Kasumi-1 (cell line): Measurements from ENCODE around the gene YAF2.
A peak's percentile ranks its signal among the peaks of the same experiment; 100 is the strongest.

Experiments
- DNase-seq, 2 experiments: peaks; one replicate each; lab custom pipeline; 2025; lab: John Stamatoyannopoulos, UW

The YAF2 gene

DNA sequence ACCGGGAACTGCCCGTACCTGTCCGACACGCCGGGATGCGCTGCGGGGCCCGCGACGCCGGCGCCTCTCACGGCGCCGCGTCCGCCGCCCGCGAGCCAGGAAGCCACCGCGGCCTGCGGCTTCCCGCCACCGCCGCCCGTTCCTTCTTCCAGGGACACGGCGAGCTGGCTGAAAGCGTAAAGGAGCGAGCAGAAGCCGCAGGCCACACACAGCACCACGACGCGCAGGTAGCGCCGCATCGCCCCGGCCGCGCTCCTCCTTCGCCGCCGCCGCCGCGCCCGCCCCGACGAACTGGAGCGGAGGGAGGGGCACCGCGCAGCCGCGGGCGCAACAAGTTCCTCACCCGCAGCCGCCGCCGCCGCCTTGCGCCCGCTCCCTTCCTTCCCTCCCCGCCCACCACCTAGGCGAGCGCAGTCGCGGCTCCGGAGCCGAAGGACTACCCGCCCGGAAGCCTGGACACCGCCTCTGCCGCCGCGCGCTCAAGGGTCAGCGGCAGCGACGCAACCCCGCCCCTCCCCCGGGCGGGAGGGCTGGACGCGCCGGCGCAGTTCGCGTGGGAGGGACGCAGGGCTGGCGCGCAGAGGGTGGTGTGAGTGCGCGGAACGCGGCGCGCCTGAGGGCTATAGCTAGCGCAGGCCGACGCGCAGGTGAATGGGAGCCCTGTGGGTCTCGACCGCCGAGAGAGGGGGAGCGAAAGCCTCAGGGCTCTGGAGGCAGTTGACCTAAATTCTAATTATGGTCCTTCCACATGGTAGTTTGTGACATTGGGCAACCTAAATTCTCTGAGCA is 93.4 kb downstream of the YAF2 start, which contains the start of gene GXYLT1:
Gene GXYLT1, minus strand, starts transcription at position 467 of the 789 bp plus-strand sequence. Its CDS starts 228 bp downstream, at position 239.
- peak; percentile 72 for DNase-seq

DNA sequence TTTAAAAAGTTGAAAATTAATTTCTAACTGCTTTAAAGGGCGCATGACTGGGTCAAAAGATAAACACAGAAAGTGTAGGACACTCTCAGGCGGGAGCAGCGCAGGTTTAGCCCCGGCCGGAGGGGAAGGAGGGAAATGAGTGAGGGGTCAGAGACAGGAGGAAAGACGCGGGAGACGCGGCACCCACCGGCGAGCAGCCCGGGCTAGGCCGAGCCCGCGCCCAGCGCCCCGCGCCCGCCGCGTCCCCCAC is 94.0 kb downstream of the YAF2 start:
- DNase-seq = no peak

DNA sequence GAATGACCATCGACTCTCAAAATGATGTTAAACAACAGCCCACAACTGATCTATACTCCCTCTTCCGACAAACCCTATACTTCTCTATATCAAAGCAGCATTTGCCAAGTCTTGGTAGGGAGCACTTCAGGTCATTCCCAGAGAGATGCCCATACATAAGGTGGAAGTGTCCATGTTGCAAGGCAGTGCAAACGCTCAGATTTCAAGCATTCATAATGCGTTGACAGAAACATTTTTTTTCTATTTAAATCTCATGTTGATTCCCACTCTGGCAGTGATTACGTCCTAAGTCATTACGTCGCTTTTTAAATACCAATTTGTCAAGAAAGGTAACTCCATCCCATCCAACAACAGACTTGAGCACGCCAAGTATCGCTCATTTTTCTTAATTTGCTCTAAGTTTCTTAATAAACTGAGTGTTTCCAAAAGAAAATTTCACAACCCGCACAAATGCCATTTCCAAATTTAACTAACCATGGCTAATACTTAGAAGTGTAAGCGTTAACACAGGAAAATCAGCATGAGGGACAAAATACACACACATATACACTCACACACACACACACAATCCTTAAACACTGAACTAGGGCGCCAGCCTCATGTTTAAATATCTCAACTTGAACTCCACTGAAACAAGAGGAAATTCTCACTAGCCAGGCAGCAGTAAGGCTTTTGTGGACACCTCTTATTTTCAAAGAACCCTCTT is 94.4 kb downstream of the YAF2 start:
- peak; percentile 20 to 36 for DNase-seq

DNA sequence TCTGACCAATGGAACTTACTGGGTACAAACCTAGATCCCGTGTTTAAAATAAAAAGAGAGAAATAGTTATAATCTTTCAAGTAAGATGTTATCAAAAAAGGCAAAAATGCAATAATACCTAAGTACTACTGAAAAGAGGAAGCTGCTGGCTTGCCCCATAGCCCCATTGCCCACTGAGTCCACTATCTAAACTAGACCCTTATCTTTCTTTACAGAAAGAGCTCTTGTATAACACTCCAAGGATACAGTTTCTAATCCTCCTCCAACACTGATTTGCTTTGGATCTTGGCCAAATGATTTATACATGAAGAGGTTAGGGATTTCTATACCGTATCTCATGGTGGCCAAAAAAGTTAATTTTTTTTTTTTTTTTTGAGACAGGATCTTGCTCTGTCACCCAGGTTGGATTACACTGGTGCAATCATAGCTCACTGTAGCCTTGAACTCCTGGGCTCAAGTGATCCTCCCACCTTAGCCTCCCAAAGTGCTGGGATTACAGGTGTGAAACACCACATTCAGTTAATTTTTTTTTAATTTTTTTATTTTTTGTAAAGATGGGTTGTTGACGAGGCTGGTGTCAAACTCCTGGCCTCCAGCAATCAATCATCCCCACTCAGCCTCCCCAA is 96.0 kb downstream of the YAF2 start:
- peak in 1 of 2 experiments; percentile 12 for DNase-seq

DNA sequence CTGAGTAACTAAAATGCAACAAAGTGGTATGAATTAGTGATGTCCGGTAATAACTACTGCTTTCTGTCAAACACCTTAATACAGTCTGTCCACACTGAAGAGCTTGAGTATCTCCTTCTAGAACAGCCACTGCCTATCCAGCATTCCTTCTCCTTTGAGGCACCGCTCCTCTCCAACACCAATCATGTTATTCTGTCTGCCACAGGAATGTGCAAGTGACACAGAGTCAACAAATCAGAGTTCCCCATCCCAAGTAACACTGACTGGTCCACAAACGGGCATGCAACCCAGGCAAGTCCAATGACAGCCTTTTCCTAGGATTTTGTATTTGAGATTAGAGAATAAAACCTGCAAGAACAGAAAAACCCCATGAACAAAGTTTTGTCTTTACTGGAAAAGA is 97.1 kb downstream of the YAF2 start:
- DNase-seq = no peak

DNA sequence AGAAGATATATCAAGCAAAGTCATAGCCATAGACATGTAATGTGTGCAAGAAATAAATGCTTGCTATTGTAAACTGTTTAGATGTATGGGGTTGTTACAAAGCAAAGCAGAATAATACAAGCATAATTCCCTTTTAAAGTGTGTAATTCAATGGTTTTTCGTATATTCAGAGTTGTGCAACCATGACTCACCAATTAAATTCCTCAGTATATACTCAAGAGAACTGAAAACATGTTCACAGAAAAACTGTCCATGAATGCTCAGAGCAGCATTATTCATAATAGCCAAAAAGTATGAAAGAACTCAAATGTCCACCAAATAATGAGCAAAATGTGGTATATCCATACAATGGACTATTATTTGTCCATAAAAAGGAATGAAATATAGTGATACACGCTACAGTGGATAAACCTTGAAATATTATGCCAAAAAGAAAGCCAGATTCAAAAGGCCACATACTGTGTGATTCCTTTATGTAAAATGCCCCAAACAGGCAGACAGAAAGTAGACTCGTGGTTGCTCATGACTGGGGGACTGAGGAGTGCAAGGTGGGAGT is 102.7 kb downstream of the YAF2 start:
- DNase-seq = no peak

DNA sequence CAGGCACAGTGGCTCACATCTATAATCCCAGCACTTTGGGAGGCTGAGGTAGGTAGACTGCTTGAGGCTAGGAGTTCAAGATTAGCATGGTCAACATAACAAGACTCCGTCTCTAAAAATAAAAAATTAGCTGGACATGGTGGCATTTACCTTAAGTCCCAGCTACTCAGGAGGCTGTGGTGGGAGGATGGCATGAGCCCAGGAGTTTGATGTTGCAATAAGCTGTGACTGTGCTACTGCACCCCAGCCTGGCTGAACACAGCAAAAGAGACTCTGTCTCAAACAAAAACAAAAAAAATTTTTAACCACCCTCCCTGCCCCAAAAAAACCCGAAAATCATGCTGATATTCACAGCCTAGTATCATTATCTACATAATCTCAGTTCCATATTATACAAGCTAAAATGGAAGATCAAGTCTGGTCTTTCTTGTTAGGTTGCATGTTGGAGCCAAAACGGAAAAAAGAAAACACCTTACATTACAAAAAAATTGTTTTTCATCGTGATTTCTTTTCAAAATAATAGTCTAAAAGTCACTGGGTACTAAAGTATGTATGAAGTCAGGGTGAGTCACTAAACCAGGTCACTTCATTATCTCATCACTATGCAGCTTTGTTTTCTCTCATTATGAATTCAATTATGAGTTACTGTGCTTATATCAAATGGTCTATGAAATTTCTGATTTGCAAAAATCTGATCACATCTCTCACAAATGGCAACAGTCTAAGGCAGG is 107.2 kb downstream of the YAF2 start:
- DNase-seq = no peak

DNA sequence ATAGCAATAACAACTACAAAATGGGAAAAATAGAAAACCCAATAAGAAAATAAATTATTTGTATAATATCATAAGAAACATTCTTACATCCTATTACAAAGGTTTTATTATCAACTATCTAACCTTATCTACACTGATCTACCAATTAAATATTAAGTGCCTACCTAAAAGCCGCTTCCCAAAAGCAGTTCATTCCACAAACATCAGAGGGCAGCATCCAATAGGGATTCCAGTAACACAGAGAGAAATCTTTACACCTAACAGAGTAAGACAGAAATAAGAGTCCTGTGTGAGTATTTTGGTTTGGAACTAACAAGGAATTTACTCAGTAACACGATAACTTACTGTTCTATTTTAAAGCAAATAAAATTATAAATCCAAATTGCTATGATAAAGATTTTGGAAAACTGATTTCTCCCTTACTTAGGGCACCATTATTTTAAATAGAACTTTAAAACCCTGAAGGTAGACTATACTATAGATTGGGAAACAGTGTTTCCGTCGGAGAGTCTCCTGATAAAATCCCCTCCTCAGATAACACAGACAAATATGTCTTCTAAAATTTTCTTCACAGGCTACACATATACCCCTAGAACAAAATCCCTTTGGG is 108.3 kb downstream of the YAF2 start:
- DNase-seq = peak; percentile 78 to 88

DNA sequence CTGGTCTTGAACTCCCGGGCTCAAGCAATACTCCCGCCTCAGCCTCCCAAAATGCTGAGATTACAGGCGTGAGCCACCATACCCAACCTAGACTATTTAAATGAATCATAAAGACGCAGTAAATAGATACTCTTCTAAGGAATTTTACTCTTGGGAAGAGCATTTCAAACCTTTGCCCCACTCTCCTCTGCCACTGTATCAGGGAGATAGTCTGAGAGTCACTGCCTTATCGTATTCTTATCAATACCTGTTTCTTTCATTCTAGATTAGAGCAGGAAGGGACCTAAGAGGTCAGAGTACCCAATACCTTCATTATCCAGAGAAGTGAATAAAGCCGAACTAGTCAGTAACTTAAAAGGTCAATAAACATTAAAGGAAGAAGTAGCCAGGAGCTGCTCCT is 109.2 kb downstream of the YAF2 start:
- no peak for DNase-seq

DNA sequence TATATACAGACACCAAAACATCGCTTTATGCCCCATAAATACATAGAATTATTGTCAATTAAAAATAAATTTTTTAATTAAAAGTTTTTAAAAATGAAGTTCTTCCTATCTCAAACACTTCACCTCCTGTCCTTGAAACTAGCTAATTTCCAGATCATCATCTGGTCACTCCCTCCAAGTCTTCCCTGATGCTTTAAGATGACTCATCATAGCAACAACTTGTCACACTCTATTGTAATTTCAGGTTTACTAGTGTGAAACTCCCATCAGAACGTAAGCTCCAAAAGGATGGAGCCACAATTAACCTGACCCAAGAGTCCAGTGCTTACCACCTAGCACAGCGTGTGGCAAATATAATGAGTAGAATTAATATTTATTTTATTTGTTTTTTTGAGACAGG is 109.7 kb downstream of the YAF2 start:
- DNase-seq = no peak

DNA sequence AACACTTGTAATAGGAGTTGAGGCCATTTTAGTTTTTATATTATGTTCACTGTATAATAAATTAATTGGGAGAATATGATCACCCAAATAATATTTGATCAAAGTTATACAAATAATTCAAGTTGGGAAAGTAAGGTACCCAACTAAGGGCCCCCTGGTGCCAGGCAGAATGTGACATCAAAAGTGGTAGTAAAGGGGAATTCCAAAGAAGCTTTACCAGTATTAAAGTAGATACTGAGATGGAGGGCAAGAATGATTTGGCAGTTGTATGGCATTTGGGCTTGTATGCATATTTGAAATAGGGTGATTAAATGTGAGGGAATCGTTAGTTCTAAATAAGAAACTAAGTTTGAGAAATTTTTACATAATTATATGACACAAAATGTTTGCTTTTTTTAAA is 111.1 kb downstream of the YAF2 start:
- DNase-seq = no peak

DNA sequence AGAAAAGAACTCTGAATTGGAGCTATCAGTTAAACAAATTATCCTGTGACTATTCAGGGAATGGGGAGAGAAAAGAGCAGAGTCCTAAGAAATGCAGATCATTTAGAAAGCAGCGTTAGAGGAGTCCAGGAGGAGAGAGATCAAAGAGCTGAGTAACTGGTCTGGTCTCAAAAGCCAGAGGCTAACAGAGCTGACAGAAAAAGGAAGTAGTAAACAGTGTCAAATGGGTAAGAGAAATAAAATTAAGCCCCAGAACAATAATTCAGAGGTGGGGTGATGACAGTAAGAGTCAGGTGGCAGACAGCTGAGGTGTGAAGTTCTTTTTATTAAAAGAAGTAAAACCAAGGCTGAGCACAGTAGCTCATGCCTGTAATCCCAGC is 112.7 kb downstream of the YAF2 start:
- DNase-seq = peak; percentile 33 to 58

DNA sequence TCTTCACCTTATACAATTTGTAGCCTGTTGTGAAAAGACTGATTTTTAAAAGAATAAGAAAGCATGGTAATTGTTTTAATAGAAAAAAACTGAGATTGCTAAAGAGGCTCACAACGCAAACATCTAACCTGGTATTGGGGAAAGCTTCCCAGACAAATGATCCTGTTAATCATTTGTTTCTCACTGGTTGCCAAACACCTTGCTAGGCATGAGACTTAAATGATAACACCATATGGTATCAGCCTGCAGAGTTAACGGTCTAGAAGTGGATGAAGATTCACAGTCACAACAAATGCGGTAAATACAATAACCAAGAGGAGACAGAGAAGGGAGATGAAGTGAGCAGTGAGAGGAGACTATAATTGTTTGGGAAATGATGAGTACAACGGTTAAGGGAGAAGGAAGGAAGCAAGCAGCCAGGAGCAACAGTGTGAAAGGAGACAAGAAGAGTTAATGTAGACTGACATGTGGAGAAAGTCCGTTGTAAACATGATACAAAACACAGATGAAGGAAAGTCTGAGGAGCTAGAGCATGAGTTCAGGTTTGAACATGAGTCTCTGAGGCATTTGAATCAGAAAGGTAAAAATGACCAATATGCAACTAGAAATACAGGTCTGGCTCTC is 113.2 kb downstream of the YAF2 start:
- peak; percentile 16 to 22 for DNase-seq

DNA sequence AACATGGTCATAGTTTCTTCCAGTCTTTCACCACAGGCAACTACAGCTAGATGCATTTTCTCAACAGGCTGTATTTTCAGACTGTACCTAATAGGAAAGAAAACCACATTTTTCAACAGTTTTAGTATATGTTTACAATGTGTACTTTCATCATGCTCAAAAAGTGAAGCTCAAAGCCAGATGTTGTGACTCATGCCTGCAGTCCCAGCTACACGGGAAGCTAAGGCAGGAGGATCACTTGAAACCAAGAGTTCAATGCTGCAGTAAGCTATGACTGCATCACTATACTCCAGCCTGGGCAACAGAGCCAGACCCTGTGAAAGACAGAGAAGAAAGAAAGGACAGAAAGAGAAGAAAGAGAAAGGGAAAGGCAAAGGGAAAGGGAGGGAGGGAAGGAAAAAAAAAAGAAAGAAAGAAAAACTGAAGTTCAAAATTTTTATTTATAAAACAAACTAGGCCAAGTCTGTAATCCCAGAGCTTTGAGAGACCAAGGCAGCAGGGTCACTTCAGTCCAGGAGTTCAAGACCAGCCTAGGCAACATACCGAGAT is 118.9 kb downstream of the YAF2 start:
- no peak for DNase-seq

DNA sequence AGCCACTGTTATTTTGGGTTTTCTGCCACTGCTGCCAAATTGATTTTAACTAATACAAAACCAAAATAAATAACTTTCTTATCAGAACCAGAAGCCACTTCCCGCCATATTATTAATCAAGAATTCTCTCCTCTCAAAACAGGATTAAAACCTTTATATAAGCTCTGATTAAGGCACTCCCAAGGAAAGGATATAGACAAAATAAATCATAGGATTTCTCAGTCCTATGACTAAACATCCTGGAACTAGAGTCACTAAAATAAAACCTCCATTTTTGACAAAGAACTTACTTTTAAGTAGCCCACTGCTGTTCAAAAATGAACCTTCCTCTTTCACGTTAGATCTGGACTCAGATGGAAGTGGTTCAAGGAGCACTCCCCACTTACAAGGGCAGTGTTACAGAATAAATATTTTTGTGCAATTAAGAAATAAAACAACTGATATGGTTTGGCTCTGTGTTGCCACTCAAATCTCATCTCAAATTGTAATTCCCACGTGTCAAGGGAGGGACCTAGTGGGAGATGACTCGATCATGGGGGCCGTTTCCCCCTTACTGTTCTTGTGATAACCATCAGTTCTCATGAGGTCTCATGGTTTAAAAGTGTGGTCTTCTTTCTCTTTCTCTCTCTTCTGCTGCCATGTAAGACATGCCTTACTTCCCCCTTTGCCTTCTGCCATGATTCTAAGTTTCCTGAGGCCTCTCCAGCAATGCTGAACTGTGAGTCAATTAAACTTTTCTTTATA is 119.7 kb downstream of the YAF2 start:
- no peak for DNase-seq

DNA sequence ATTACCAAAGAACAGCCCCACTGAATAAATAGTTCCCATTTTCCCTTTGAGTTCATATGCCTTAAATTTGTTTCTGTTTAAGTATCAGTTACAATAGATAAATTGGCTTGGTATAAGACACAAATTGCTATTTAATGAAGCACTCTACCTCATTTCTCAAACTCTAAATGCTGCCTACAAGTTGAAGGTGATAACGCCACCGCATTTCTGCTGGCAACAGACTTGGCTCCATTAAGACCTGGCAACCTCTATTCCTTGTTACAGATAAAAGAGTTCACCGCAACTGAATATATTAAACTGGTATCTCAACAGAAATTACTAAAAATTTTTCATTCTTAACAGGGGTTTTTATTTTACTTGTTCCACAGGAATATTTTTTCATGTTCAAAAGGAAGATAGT is 129.0 kb downstream of the YAF2 start:
- no peak for DNase-seq
